Stimulated activated naive CD8-positive, alpha-beta T cell treated with anti-CD3 and anti-CD28 coated beads, Interleukin-15, Interleukin-2, amounts not matched to agents 100 ng/mL and 50 ng/mL, for 24 hours (primary cell): Measurements from ENCODE around the gene KCNN3.
"Not testable (repeated sequence)": the region's sequence is repeated elsewhere in the genome, so short reads cannot be mapped to it uniquely, and the experiment has no call there.

Experiments
- H3K27ac Mint-ChIP-seq: one replicate; pipeline ENCODE4 v1.8.0; 2021; ENCODE audit warnings: mild to moderate bottlenecking, mixed read lengths
- H3K27me3 Mint-ChIP-seq: one replicate; pipeline ENCODE4 v1.8.0; 2021; ENCODE audit warnings: mixed read lengths
- H3K36me3 Mint-ChIP-seq: one replicate; pipeline ENCODE4 v1.8.0; 2021; ENCODE audit warnings: low read depth, mixed read lengths
- H3K4me1 Mint-ChIP-seq: one replicate; pipeline ENCODE4 v1.8.0; 2021; ENCODE audit warnings: low read depth, mixed read lengths
- H3K4me3 Mint-ChIP-seq: one replicate; pipeline ENCODE4 v1.8.0; 2021; ENCODE audit warnings: mild to moderate bottlenecking, mixed read lengths
- H3K9me3 Mint-ChIP-seq: one replicate; pipeline ENCODE4 v1.8.0; 2021; ENCODE audit warnings: mixed read lengths

Gene KCNN3

GRCh38 chr1:154689083-154689482, 181.0 kb downstream of the KCNN3 start:
- H3K27ac Mint-ChIP-seq: no peak overlapping the region
- H3K4me3 Mint-ChIP-seq: no peak overlapping the region

GRCh38 chr1:154686507-154686906, 183.6 kb downstream of the KCNN3 start:
- H3K4me1 Mint-ChIP-seq: no peaks in the 10 kb centered on the region

More at GRCh38 chr1:154689083-154689482, 181.0 kb downstream of the KCNN3 start:
- Mint-ChIP-seq H3K9me3 (no peaks in the 10 kb centered on the region), H3K4me1 (no peaks in the 10 kb centered on the region), H3K27me3 (peaks cover 6% of the 10 kb centered on the region), H3K36me3 (no peaks in the 10 kb centered on the region)

GRCh38 chr1:154683820-154684219, 186.3 kb downstream of the KCNN3 start:
- Mint-ChIP-seq H3K4me3 (no peak overlapping the region), H3K9me3 (no peaks in the 10 kb centered on the region), H3K27me3 (peaks cover 5% of the 10 kb centered on the region), H3K36me3 (peaks cover 3% of the 10 kb centered on the region), H3K27ac (no peak overlapping the region), H3K4me1 (no peaks in the 10 kb centered on the region)

More at GRCh38 chr1:154686507-154686906, 183.6 kb downstream of the KCNN3 start:
- H3K27me3 Mint-ChIP-seq: peaks cover 9% of the 10 kb centered on the region
- no peaks in the 10 kb centered on the region for H3K36me3 Mint-ChIP-seq
- no peaks in the 10 kb centered on the region for H3K9me3 Mint-ChIP-seq
- H3K27ac Mint-ChIP-seq: no peak overlapping the region
- no peak overlapping the region for H3K4me3 Mint-ChIP-seq

GRCh38 chr1:154682254-154682653, 187.8 kb downstream of the KCNN3 start:
- no peaks in the 10 kb centered on the region for H3K4me1 Mint-ChIP-seq
- H3K36me3 Mint-ChIP-seq: peaks cover 4% of the 10 kb centered on the region
- no peaks in the 10 kb centered on the region for H3K9me3 Mint-ChIP-seq
- H3K27ac Mint-ChIP-seq: no peak overlapping the region
- H3K4me3 Mint-ChIP-seq: no peak overlapping the region
- peaks cover 3% of the 10 kb centered on the region for H3K27me3 Mint-ChIP-seq

GRCh38 chr1:154677844-154678243, 192.2 kb downstream of the KCNN3 start:
- not testable (repeated sequence) for H3K9me3 Mint-ChIP-seq

GRCh38 chr1:154676847-154677246, 193.2 kb downstream of the KCNN3 start:
- H3K27ac Mint-ChIP-seq: peak overlapping the region; percentile 32
- not testable (repeated sequence) for H3K27me3 Mint-ChIP-seq, H3K9me3 Mint-ChIP-seq, H3K4me3 Mint-ChIP-seq, H3K36me3 Mint-ChIP-seq, H3K4me1 Mint-ChIP-seq

More at GRCh38 chr1:154677844-154678243, 192.2 kb downstream of the KCNN3 start:
- H3K4me1 Mint-ChIP-seq, H3K27ac Mint-ChIP-seq, H3K27me3 Mint-ChIP-seq, H3K36me3 Mint-ChIP-seq, H3K4me3 Mint-ChIP-seq: not testable (repeated sequence)

- H3K27me3 Mint-ChIP-seq, H3K9me3 Mint-ChIP-seq, H3K4me1 Mint-ChIP-seq, H3K4me3 Mint-ChIP-seq, H3K27ac Mint-ChIP-seq, H3K36me3 Mint-ChIP-seq: not testable (repeated sequence)
These were observed 195.6 kb downstream of the KCNN3 start for GRCh38 chr1:154674456-154674855.

- H3K4me1 Mint-ChIP-seq, H3K9me3 Mint-ChIP-seq, H3K27ac Mint-ChIP-seq, H3K27me3 Mint-ChIP-seq, H3K36me3 Mint-ChIP-seq: not testable (repeated sequence)
- H3K4me3 Mint-ChIP-seq: peak overlapping the region; percentile 71
These were observed 197.8 kb downstream of the KCNN3 start for GRCh38 chr1:154672245-154672644.

GRCh38 chr1:154671412-154671811, 198.7 kb downstream of the KCNN3 start:
- H3K27me3 Mint-ChIP-seq, H3K9me3 Mint-ChIP-seq, H3K4me1 Mint-ChIP-seq, H3K36me3 Mint-ChIP-seq: not testable (repeated sequence)
- peak overlapping the region; percentile 75 for H3K27ac Mint-ChIP-seq
- peak overlapping the region; percentile 71 for H3K4me3 Mint-ChIP-seq

- H3K27me3 Mint-ChIP-seq, H3K4me1 Mint-ChIP-seq, H3K27ac Mint-ChIP-seq, H3K4me3 Mint-ChIP-seq, H3K36me3 Mint-ChIP-seq, H3K9me3 Mint-ChIP-seq: not testable (repeated sequence)
These were observed 199.5 kb downstream of the KCNN3 start for GRCh38 chr1:154670310-154671270.

GRCh38 chr1:154669464-154670282, 200.4 kb downstream of the KCNN3 start:
- no peak overlapping the region for H3K27ac Mint-ChIP-seq
- no peaks in the 10 kb centered on the region for H3K9me3 Mint-ChIP-seq
- H3K4me3 Mint-ChIP-seq: no peak overlapping the region
- no peaks in the 10 kb centered on the region for H3K36me3 Mint-ChIP-seq
- peaks cover 4% of the 10 kb centered on the region for H3K27me3 Mint-ChIP-seq
- peaks cover 4% of the 10 kb centered on the region for H3K4me1 Mint-ChIP-seq

- Mint-ChIP-seq H3K9me3 (no peaks in the 10 kb centered on the region), H3K27me3 (peaks cover 8% of the 10 kb centered on the region), H3K4me1 (no peaks in the 10 kb centered on the region), H3K27ac (no peak overlapping the region), H3K4me3 (no peak overlapping the region), H3K36me3 (no peaks in the 10 kb centered on the region)
These were observed 203.9 kb downstream of the KCNN3 start for GRCh38 chr1:154666051-154666790.

GRCh38 chr1:154664331-154665002, 205.6 kb downstream of the KCNN3 start:
- Mint-ChIP-seq H3K9me3 (no peaks in the 10 kb centered on the region), H3K4me1 (no peaks in the 10 kb centered on the region), H3K36me3 (no peaks in the 10 kb centered on the region), H3K27ac (no peak overlapping the region), H3K27me3 (peaks cover 19% of the 10 kb centered on the region), H3K4me3 (no peak overlapping the region)

GRCh38 chr1:154663471-154664060, 206.5 kb downstream of the KCNN3 start:
- H3K9me3 Mint-ChIP-seq: no peaks in the 10 kb centered on the region
- H3K36me3 Mint-ChIP-seq: no peaks in the 10 kb centered on the region
- H3K27me3 Mint-ChIP-seq: peaks cover 27% of the 10 kb centered on the region
- H3K4me1 Mint-ChIP-seq: no peaks in the 10 kb centered on the region
- no peak overlapping the region for H3K4me3 Mint-ChIP-seq
- H3K27ac Mint-ChIP-seq: no peak overlapping the region
